ENCODE data around the gene CTTNBP2. TPM values are rescaled to one million over a fixed set of nuclear protein-coding genes. Genes with fewer than 3 reads are reported as not detected.

The CTTNBP2 gene
- total RNA-seq, 1 donor from 2014 or later, result 25.5 TPM

DNA sequence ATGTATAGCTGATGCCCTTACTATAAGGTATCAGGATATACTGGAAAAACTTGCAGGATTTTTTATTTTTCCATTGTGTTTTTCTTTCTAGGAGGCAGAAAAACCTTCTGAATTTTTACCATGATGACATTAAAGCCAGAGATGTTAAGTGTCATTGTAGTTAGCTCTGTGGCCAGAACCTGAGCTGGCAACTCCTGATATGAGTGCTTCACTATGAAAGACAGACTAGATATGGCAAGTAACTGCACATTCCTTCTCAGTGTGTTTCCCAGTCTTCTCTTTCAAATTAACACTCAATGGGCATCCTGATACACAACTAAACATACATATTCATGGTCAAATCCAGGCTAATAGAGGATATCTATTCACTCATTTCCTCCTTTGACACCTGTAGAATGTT is 166.2 kb downstream of the CTTNBP2 start:
- Histone ChIP-seq H3K27me3 (no peaks in the 10 kb centered on the region), H3K4me1 (no peaks in the 10 kb centered on the region), H3K9me3 (ENCODE audit: low read depth) (no peaks in the 10 kb centered on the region), H3K27ac (no peak overlapping the region), H3K9ac (no peak overlapping the region), H3K79me2 (ENCODE audit: low read depth) (no peaks in the 10 kb centered on the region), H3K36me3 (peaks cover 12% of the 10 kb centered on the region), H4K20me1 (ENCODE audit: low read depth) (no peaks in the 10 kb centered on the region), H2AFZ (replicated peaks) (no peak overlapping the region), H3K4me3 (no peak overlapping the region), H3F3A (ENCODE audit: low read depth) (no peaks in the 10 kb centered on the region), H3K4me2 (no peak overlapping the region)
- no peak for TF ChIP-seq EZH2 (IDR thresholded peaks at IDR 0.05)
- TF ChIP-seq, protein P1, sequence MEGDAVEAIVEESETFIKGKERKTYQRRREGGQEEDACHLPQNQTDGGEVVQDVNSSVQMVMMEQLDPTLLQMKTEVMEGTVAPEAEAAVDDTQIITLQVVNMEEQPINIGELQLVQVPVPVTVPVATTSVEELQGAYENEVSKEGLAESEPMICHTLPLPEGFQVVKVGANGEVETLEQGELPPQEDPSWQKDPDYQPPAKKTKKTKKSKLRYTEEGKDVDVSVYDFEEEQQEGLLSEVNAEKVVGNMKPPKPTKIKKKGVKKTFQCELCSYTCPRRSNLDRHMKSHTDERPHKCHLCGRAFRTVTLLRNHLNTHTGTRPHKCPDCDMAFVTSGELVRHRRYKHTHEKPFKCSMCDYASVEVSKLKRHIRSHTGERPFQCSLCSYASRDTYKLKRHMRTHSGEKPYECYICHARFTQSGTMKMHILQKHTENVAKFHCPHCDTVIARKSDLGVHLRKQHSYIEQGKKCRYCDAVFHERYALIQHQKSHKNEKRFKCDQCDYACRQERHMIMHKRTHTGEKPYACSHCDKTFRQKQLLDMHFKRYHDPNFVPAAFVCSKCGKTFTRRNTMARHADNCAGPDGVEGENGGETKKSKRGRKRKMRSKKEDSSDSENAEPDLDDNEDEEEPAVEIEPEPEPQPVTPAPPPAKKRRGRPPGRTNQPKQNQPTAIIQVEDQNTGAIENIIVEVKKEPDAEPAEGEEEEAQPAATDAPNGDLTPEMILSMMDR (IDR thresholded peaks at IDR 0.05), result no peak
- no peak for TF ChIP-seq EZH2phosphoT487 (IDR thresholded peaks at IDR 0.05)
- Mint-ChIP-seq H3K27ac (no peak overlapping the region), H3K4me1 (no peaks in the 10 kb centered on the region), H3K36me3 (no peaks in the 10 kb centered on the region), H3K27me3 (ENCODE audit: insufficient read depth, low read depth) (no peaks in the 10 kb centered on the region), H3K9me3 (no peaks in the 10 kb centered on the region), H3K4me3 (no peak overlapping the region)
- no peak for DNase-seq (ENCODE audit: low spot score)

DNA sequence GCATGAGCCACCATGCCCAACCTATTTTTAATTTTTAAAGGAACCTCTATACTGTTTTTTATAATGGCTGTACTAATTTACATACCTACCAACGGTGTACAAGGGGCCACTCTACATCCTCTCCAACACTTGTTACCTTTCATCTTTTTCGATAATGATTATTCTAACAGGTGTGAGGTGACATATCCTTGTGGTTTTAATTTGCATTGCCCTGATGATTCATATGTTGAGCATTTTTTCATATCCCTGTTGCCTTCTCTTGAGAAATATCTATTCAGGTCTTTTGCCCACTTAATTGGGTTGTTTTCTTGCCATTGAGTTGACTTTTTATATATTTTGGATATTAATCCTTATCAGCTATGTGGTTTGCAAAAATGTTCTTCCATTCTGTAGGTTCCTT is 167.0 kb downstream of the CTTNBP2 start:
- TF ChIP-seq EZH2phosphoT487 (IDR thresholded peaks at IDR 0.05), result no peak
- no peak for TF ChIP-seq EZH2 (IDR thresholded peaks at IDR 0.05)
- TF ChIP-seq, protein P1 (IDR thresholded peaks at IDR 0.05), result no peak
- H3K4me1 ChIP-seq, result no peaks in the 10 kb centered on the region
- no peak overlapping the region for H3K9ac ChIP-seq
- no peak overlapping the region for H3K27ac ChIP-seq
- H3K36me3 Mint-ChIP-seq, result no peaks in the 10 kb centered on the region
- H3K79me2 ChIP-seq (ENCODE audit: low read depth), result no peaks in the 10 kb centered on the region
- no peaks in the 10 kb centered on the region for H3K9me3 Mint-ChIP-seq
- H3K27ac Mint-ChIP-seq, result no peak overlapping the region
- no peaks in the 10 kb centered on the region for H3F3A ChIP-seq (ENCODE audit: low read depth)
- no peak overlapping the region for H3K4me3 Mint-ChIP-seq
- no peaks in the 10 kb centered on the region for H3K27me3 ChIP-seq
- no peaks in the 10 kb centered on the region for H4K20me1 ChIP-seq (ENCODE audit: low read depth)
- peaks cover 9% of the 10 kb centered on the region for H3K36me3 ChIP-seq
- H3K9me3 ChIP-seq (ENCODE audit: low read depth), result no peaks in the 10 kb centered on the region
- H3K27me3 Mint-ChIP-seq (ENCODE audit: insufficient read depth, low read depth), result no peaks in the 10 kb centered on the region
- H3K4me2 ChIP-seq, result no peak overlapping the region
- H3K4me3 ChIP-seq, result no peak overlapping the region
- DNase-seq (ENCODE audit: low spot score), result no peak
- H3K4me1 Mint-ChIP-seq, result no peaks in the 10 kb centered on the region
- H2AFZ ChIP-seq (replicated peaks), result no peak overlapping the region

DNA sequence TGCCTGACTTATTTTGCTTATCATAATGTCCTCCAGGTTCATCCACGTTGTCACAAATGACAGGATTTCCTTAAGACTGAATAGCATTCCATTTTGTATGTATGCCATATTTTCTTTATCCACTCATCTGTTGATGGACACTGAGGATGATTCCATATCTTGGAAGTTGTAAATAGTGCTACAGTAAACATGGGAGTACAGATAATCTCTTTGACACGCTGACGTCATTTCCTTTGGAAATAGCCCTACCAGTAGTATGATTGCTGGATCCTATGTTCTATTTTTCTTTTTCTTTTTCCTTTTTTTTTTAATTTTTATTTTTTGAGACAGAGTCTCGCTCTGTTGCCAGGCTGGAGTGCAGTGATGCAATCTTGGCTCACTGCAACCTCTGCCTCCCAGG is 167.6 kb downstream of the CTTNBP2 start:
- Mint-ChIP-seq H3K36me3 (no peaks in the 10 kb centered on the region), H3K27me3 (ENCODE audit: insufficient read depth, low read depth) (no peaks in the 10 kb centered on the region), H3K4me1 (no peaks in the 10 kb centered on the region), H3K4me3 (no peak overlapping the region), H3K9me3 (no peaks in the 10 kb centered on the region), H3K27ac (no peak overlapping the region)
- Histone ChIP-seq H3K9me3 (ENCODE audit: low read depth) (no peaks in the 10 kb centered on the region), H3K9ac (no peak overlapping the region), H3K27ac (no peak overlapping the region), H3K4me2 (no peak overlapping the region), H4K20me1 (ENCODE audit: low read depth) (no peaks in the 10 kb centered on the region), H3K4me3 (no peak overlapping the region), H3K4me1 (no peaks in the 10 kb centered on the region), H3F3A (ENCODE audit: low read depth) (no peaks in the 10 kb centered on the region), H3K79me2 (ENCODE audit: low read depth) (no peaks in the 10 kb centered on the region), H2AFZ (replicated peaks) (no peak overlapping the region), H3K27me3 (no peaks in the 10 kb centered on the region), H3K36me3 (peaks cover 4% of the 10 kb centered on the region)
- TF ChIP-seq, protein P1 (IDR thresholded peaks at IDR 0.05), result no peak
- no peak for DNase-seq (ENCODE audit: low spot score)

DNA sequence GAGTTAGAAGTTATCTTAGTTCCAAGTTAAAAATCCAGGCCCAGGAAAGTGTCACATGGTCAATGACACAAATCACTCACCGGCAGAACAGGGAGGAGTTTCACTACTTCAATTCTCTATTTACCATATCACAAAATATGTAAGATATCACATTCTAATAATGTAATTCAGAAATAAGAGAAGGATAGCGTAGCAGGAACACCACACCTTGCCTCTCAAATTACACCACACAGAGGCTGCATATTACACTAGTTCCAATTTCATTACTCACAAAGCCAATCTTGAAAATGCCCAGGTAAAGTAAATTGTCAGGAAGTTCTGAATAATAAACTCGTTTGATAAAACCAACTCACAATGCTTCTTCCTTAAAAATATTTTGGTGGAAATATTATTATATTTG is 169.2 kb downstream of the CTTNBP2 start:
- Histone ChIP-seq H3K4me1 (no peaks in the 10 kb centered on the region), H2AFZ (replicated peaks) (no peak overlapping the region), H3K27me3 (no peaks in the 10 kb centered on the region), H3K36me3 (no peaks in the 10 kb centered on the region), H3K9me3 (ENCODE audit: low read depth) (no peaks in the 10 kb centered on the region), H3K79me2 (ENCODE audit: low read depth) (no peaks in the 10 kb centered on the region), H4K20me1 (ENCODE audit: low read depth) (no peaks in the 10 kb centered on the region), H3K4me3 (no peak overlapping the region), H3K9ac (no peak overlapping the region), H3F3A (ENCODE audit: low read depth) (no peaks in the 10 kb centered on the region), H3K4me2 (no peak overlapping the region), H3K27ac (no peak overlapping the region)
- H3K27ac Mint-ChIP-seq, result no peak overlapping the region
- H3K4me3 Mint-ChIP-seq, result no peak overlapping the region
- no peaks in the 10 kb centered on the region for H3K27me3 Mint-ChIP-seq (ENCODE audit: insufficient read depth, low read depth)
- TF ChIP-seq, protein P1 (IDR thresholded peaks at IDR 0.05), result no peak
- TF ChIP-seq EZH2phosphoT487 (IDR thresholded peaks at IDR 0.05) (no peak), EZH2 (IDR thresholded peaks at IDR 0.05) (no peak)
- no peaks in the 10 kb centered on the region for H3K9me3 Mint-ChIP-seq
- no peaks in the 10 kb centered on the region for H3K36me3 Mint-ChIP-seq
- DNase-seq (ENCODE audit: low spot score), result no peak
- no peaks in the 10 kb centered on the region for H3K4me1 Mint-ChIP-seq
